Muscle of leg (tissue), 11 donors: Measurements from ENCODE around the gene CDK3. TPM values are rescaled to one million over a fixed set of nuclear protein-coding genes. Genes with fewer than 3 reads are reported as not detected.

Source experiments
- DNase-seq: peaks from one replicate; pipeline ENCODE4 v3.0.0; 2013
- H3K27ac ChIP-seq: one replicate; pipeline ENCODE4 v1.5.1; 2013; ENCODE audit warnings: mild to moderate bottlenecking, low read length, control low read depth
- H3K27me3 ChIP-seq: one replicate; pipeline ENCODE4 v1.6.1; 2013; ENCODE audit warnings: low read length; ENCODE audit not compliant: control insufficient read depth, insufficient read depth
- H3K36me3 ChIP-seq: one replicate; pipeline ENCODE4 v1.6.1; 2013; ENCODE audit warnings: low read length; ENCODE audit not compliant: control insufficient read depth, insufficient read depth
- H3K4me1 ChIP-seq: one replicate; pipeline ENCODE4 v1.6.1; 2013; ENCODE audit warnings: low read length; ENCODE audit not compliant: control insufficient read depth, insufficient read depth
- H3K4me3 ChIP-seq: one replicate; pipeline ENCODE4 v1.5.1; 2013; ENCODE audit warnings: low read length, control low read depth
- H3K9me3 ChIP-seq: replicated peaks from 2 replicates; pipeline ENCODE4 v1.6.1; 2013; ENCODE audit warnings: low read depth, low read length; ENCODE audit not compliant: control insufficient read depth
- WGBS: methylation state at CpG from one replicate; pipeline ENCODE4 v1.1.5; 2013; ENCODE audit warnings: missing lambda C conversion rate; ENCODE audit not compliant: insufficient coverage; 5-methylcytosine and 5-hydroxymethylcytosine counted together
- polyA plus RNA-seq, 8 donors: library from polyadenylated mRNA; unstranded; fragments of 120-200 nt; gene quantifications; one replicate each; pipeline versions ENCODE4 v1.2.1 to v1.2.3, GENCODE V29; 2013; ENCODE audit warnings: inconsistent platforms in 1 of 8, low replicate concordance in 1 of 8; ENCODE audit not compliant: insufficient read length in 8 of 8, insufficient read depth in 1 of 8
- total RNA-seq: library from RNA; stranded (reverse); fragments of 120-200 nt; gene quantifications from one replicate; pipeline ENCODE4 v1.2.4, GENCODE V29; 2013

Gene CDK3
- total and polyA plus RNA-seq, 9 donors: 3.6 to 8.6 (median 6.9) TPM

DNA sequence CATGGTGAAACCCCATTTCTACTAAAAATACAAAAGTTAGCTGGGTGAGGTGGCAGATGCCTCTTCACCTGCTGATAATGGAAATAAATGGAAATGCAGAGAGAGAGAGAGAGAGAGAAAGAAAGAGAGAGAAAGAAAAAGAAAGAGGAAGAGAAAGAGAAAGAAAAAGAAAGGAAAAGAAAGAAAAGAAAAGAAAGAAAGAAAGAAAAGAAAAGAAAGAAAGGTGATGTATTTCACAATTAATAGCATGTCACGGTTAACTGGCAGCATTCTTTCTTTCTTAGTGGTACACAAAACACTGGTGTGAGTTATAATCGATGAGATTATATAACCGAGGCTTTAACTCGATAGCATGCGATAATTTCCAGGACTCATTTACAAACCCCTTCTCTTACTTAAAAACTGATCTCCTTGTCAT is 24.9 kb upstream of the CDK3 start:
- peaks cover 12% of the 10 kb centered on the region for H3K4me1 ChIP-seq
- WGBS: no CpG with 5 or more reads among the region's 5 CpGs
- H3K9me3 ChIP-seq: no peaks in the 10 kb centered on the region
- no peaks in the 10 kb centered on the region for H3K27me3 ChIP-seq
- no peak overlapping the region for H3K4me3 ChIP-seq
- DNase-seq: no peak
- H3K36me3 ChIP-seq: peaks cover 15% of the 10 kb centered on the region
- H3K27ac ChIP-seq: no peak overlapping the region

DNA sequence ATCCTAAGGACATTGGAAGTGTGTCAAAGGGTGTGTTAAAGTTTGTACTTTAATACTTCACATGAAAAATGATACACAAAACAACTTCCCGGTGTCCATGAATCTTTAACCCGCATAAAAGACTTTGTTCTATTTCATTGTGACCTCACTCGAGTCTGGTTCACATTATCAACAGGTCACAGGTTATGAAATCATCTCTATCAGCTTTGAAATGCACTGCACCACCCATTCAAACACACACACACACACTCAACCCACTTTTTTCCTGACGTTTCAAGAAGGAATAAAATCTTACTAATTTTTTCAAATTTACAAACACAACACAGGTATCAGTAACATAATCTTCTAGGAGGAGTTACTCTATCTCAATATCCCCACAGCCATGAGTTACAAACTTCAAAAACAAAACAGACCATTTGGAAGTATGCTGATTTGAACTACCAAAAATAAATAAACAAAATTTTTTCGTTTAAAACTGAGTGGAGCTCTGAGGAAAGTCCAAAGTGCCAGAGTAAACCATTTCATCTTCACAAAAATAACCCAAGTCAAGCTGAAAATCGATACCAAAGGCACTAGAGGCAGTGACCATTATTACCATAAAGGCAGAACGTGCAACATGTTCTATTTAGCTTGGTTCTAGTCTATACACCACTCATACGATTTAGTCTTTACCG is 24.3 kb upstream of the CDK3 start:
- DNase-seq: no peak
- Histone ChIP-seq H3K36me3 (peaks cover 11% of the 10 kb centered on the region), H3K4me1 (peaks cover 12% of the 10 kb centered on the region), H3K27me3 (no peaks in the 10 kb centered on the region), H3K27ac (no peak overlapping the region), H3K9me3 (no peaks in the 10 kb centered on the region), H3K4me3 (no peak overlapping the region)
- 53% methylated on average over 4 of the region's 9 CpGs for WGBS

GRCh38 chr17:75978938-75979704 is 21.5 kb upstream of the CDK3 start, which contains the start of the genes ACOX1 and TEN1:
Gene ACOX1, minus strand, starts transcription at chr17:75979166. Its CDS starts 93 bp downstream, at chr17:75979073.
Gene TEN1, plus strand, starts transcription at chr17:75979240. Its CDS starts 6,953 bp downstream, at chr17:75986193.
- DNase-seq: peak; percentile 99
- H3K27ac ChIP-seq: peak within 1 kb of the TSS; percentile 100
- WGBS: under 1% methylated on average over 56 of the region's 72 CpGs
- H3K4me3 ChIP-seq: peak within 1 kb of the TSS; percentile 91
- H3K36me3 ChIP-seq: peaks cover 3% of the 10 kb centered on the region
- H3K27me3 ChIP-seq: no peaks in the 10 kb centered on the region
- H3K9me3 ChIP-seq: no peaks in the 10 kb centered on the region
- peaks cover 12% of the 10 kb centered on the region for H3K4me1 ChIP-seq

DNA sequence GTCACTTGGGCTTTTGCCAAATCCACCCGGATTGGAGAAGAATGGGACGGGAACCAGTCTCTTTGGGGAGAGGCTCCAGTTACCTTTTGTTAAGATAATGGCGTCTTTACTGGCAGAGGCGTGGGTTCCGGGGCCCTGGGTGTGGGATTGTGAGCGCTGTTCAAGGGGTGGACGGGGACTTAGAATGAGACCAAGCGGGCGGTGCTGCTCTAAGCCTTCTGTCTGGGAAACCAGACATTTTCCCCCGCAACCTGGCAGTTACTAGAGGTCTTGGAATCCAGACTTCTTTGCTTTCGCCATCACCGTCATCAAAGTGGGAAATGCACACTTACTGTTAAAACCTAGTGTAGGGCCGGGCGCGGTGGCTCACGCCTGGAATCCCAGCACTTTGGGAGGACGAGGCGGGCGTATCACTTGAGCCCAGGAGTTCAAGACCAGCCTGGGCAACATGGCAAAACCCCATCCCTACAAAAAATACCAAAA is 20.9 kb upstream of the CDK3 start:
- Histone ChIP-seq H3K27ac (peak overlapping the region; percentile 100), H3K4me1 (peaks cover 12% of the 10 kb centered on the region), H3K9me3 (no peaks in the 10 kb centered on the region), H3K27me3 (no peaks in the 10 kb centered on the region), H3K4me3 (peak overlapping the region; percentile 91), H3K36me3 (peaks cover 6% of the 10 kb centered on the region)
- DNase-seq: no peak
- 0% methylated on average over 8 of the region's 19 CpGs for WGBS

GRCh38 chr17:75980188-75981018 is 20.3 kb upstream of the CDK3 start:
- DNase-seq: peak; percentile 19
- peaks cover 12% of the 10 kb centered on the region for H3K4me1 ChIP-seq
- H3K27me3 ChIP-seq: no peaks in the 10 kb centered on the region
- H3K4me3 ChIP-seq: peak overlapping the region; percentile 91
- H3K36me3 ChIP-seq: peaks cover 8% of the 10 kb centered on the region
- peak overlapping the region; percentile 100 for H3K27ac ChIP-seq
- WGBS: 85% methylated on average over 4 of the region's 18 CpGs
- no peaks in the 10 kb centered on the region for H3K9me3 ChIP-seq

DNA sequence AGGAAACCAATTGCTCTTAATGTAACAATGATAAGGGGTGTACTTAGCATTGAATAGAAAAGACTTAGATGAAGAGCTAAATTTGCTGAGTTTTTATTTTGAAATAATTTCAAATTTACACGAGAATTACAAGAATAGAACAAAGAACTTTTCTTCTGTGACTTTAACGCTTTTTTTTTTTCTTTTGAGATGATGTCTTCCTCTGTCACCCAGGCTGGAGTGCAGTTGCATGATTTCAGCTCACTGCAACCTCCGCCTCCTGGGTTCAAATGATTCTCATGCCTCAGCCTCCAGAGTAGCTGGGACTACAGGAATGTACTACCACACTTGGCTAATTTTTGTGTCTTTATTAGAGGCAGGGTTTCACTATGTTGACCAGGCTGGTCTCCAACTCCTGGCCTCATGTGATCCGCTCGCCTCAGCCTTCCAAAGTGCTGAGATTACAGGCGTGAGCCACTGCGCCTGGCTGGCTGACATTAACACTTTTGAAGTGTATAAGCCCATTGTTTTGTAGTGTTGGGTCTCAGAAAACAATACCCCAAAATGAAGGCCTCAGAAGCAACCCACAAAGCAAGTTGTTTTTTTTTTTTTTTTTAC is 19.5 kb upstream of the CDK3 start:
- DNase-seq: no peak
- no peak overlapping the region for H3K4me3 ChIP-seq
- H3K9me3 ChIP-seq: no peaks in the 10 kb centered on the region
- 100% methylated on average over 1 of the region's 7 CpGs for WGBS
- H3K4me1 ChIP-seq: peaks cover 12% of the 10 kb centered on the region
- peak overlapping the region; percentile 53 for H3K27ac ChIP-seq
- H3K27me3 ChIP-seq: no peaks in the 10 kb centered on the region
- H3K36me3 ChIP-seq: peaks cover 10% of the 10 kb centered on the region

- Histone ChIP-seq H3K9me3 (no peaks in the 10 kb centered on the region), H3K4me1 (peaks cover 7% of the 10 kb centered on the region), H3K27ac (no peak overlapping the region), H3K27me3 (no peaks in the 10 kb centered on the region), H3K4me3 (no peak overlapping the region), H3K36me3 (peaks cover 14% of the 10 kb centered on the region)
- WGBS: 69% methylated on average over 2 of the region's 6 CpGs
- DNase-seq: no peak
These were observed 17.0 kb upstream of the CDK3 start for GRCh38 chr17:75983501-75984181.

DNA sequence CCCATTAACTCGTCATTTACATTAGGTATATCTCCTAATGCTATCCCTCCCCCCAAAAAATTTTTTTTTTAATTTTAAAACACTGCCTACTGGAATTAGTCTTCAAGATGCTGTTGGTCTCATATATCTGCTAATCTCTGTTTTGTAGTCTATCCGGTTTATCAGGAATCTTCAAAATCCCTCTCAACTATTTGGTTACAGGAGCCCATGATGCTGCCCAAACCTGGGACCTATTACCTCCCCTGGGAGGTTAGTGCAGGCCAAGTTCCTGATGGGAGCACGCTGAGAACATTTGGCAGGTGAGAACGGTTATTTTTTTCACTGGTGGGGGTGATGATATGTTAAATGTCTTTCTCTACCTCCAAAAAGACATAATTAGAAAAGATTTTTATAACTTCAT is 14.7 kb upstream of the CDK3 start:
- DNase-seq: no peak
- no CpG with 5 or more reads among the region's 4 CpGs for WGBS
- Histone ChIP-seq H3K4me3 (no peak overlapping the region), H3K9me3 (no peaks in the 10 kb centered on the region), H3K36me3 (peaks cover 14% of the 10 kb centered on the region), H3K27me3 (no peaks in the 10 kb centered on the region), H3K27ac (no peak overlapping the region), H3K4me1 (no peaks in the 10 kb centered on the region)

DNA sequence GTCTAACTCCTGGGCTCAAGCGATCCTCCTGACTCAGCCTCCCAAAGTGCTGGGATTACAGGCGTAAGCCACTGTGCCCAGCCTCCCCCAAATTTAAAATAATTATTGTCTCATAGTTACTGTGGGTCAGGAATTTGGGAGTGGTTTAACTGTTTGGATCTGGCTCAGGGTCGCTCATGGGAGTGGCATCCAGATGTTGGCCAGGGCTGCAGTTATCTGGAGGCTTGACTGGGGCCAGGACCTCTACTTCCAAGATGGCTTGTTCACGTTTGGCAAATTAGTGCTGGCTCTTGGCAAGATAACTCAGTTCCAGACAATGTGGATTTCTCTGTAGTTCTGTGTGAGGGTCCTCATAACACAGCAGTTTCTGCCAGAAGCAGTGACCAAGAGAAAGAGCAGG is 13.6 kb upstream of the CDK3 start:
- H3K36me3 ChIP-seq: peaks cover 20% of the 10 kb centered on the region
- no peak overlapping the region for H3K27ac ChIP-seq
- no peak overlapping the region for H3K4me3 ChIP-seq
- 65% methylated on average over 2 of the region's 4 CpGs for WGBS
- H3K9me3 ChIP-seq: no peaks in the 10 kb centered on the region
- no peaks in the 10 kb centered on the region for H3K4me1 ChIP-seq
- no peaks in the 10 kb centered on the region for H3K27me3 ChIP-seq
- DNase-seq: no peak
